HG03520 (cell line): Measurements from ENCODE around the gene RGSL1.

Source experiments
- ATAC-seq: cut with Tn5 transposase; IDR thresholded peaks from one replicate; pipeline ENCODE4 v1.9.1; 2021; ENCODE audit warnings: mild to moderate bottlenecking, moderate library complexity; ENCODE audit not compliant: unreplicated experiment

RGSL1 gene

DNA sequence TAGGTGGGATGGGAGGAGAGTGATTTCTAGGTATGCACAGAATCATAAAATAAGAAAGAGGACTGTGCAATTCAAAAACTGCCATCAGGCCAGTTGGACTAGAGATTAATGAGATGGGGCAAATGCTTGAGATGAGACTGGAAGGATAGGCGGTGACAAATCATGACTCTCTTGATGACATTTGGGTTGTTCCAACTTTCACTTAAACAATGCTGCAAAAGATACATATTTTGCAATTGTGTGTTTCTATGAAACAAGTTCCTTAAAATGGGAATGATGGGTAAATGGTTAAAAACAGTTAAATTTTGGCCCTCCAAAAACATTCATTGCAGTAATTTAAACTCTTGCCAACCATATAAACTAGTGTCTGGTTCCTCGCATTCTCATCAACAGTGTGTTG, 84.0 kb downstream of the RGSL1 start:
- no peak for ATAC-seq

DNA sequence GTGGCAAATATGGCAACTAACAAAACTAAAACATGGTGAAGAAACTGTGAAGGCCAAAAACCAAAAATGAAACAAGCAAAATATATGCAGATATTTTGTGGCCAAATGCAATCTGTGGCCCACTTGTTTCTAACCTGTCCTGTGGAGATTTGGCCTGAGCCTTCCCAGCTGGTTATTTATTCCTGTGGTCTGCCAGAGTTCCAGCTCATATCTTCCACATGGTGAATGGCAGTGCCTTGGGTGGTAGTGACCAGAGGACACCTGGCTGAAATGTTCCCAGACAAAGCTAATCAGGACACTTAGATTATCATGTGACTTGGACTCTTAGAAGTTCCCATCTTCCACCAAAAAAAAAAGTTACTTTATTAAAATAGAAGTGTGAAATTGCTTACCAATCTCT, 99.4 kb downstream of the RGSL1 start:
- no peak for ATAC-seq

DNA sequence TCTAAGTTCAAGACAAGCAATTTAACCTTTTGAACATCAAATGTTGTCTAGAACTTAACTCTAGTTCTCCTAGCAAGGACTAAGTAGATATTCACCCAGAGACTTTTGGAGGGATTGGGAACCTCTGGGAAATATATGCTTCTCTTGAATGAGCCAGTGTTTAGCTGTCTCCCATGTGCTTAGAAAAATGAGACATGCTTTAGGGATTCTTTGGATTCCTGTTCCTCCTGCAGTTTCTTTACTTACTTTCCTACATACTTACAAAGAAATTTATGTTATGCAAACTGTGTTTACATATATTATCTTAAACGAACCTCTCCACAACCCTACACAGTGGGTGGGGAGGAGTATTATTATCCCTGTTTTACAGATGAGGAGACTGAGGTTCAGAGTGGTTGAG, 99.9 kb downstream of the RGSL1 start:
- no peak for ATAC-seq

DNA sequence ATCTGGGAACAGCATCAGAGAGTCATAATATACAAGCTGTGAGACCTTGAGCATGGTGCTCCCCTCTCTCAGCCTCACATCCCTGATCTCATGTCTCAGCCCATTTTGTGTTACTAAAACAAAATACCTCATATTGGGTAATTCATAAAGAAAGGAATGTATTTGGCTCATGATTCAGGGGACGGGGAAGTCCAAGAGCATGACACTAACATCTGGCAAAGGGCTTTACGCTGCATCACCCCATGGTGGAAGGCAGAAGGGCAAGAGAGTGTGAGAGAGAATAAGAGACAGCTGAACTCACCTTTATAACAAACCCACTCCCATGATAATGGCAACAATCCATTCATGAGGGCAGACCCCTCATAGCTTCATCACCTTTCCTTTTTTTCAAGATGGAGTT, 102.6 kb downstream of the RGSL1 start:
- no peak for ATAC-seq

DNA sequence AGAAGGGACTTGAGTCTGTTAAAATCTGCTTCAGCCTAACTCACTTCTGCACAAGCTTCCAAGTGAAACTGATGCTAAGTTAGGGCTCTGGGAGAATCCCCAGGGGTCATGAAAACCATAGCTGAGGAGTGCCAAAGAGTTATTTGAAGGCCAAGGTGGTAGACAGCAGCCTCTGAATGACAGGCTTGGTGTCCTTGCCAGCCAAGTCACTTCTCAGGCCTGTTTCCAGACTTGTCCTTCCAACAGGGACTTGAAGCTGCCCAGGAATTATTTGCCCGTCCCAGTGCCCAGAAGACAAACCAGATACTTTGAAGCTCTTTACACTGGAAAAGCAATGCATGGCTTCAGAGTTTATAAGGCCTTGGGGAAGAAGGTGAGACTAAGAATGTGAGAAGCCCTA, 105.5 kb downstream of the RGSL1 start:
- ATAC-seq, result no peak

DNA sequence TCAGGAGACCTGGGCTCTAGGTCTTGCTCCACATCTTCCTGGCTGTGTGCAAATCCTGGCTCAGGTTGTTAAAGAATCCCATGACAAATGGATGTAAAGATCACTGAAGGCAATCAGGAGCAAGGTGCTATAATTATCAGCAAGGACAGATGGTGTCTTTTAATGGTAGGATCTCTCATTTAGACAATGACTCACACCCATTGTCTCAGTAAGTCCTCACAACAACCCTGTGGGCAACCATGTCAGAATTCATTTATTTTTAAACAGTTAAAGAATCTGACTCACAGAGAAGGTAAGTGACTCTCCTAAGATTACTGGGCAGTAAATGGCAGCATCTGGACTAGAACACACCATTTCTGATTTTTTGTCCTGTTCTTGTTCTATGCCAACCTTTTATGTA, 106.3 kb downstream of the RGSL1 start:
- no peak for ATAC-seq

DNA sequence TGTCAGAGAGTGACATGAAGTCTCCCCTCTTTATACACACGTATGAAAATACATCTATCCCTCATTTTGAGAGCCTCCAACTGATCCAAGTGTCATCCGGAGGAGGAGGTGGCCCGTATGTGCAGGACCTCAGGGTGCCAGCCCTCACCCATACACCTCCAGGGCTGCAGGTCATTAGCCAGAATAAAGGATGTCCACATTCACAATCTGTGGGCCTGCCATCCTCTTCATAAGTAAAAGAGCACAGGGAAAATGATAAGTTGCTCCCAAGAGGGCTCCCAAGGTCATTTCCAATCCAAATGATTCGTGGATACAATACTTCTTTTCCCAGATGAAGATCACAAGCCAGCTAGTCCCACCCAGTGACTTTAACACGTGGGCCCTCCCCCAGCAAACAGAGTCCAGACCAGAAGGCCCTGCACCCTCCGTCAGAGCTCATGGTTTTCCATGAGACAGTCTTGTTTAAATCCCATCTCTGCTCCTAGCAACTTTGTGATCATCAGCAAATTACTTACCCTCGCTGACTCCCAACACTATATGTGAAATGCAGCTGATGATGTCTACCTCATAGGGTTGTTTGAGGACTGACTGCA, 110.5 kb downstream of the RGSL1 start:
- ATAC-seq, result no peak

DNA sequence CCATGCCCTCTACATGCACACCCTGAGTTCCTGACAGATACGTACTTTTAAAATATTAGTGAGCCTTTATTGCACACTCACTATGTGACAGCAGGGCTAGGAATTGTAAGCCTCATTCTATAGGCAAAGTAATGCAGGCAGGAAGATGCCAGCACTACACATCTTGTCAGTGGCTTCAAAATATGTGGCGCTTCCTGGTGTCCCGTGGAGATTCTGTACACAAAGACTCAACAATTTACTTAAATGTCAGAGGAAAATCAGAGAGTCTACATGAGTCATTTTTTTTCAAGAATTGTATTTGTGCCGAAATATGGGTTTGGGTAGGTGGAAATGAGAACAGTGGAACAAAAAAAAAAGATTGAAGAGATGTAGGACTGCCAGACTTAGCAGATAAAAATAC, 111.5 kb downstream of the RGSL1 start:
- no peak for ATAC-seq

DNA sequence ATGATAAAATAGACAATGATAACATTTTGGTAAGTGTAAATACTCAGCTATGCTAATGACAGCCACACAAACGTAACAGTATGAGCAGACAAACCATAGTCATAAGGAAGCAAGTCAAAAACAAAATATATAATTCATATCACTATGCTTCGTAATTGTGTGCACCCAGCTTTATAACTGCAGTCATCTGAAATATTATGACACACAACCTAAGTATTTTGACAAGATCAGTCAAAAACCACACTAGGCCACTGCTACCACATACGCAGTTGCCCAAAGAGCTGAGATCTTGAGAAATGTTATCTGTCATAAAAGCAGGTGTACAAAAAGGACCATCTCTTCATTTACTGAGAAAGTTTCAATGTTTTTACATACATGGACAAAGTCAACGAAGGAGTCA, 113.1 kb downstream of the RGSL1 start:
- ATAC-seq, result no peak

DNA sequence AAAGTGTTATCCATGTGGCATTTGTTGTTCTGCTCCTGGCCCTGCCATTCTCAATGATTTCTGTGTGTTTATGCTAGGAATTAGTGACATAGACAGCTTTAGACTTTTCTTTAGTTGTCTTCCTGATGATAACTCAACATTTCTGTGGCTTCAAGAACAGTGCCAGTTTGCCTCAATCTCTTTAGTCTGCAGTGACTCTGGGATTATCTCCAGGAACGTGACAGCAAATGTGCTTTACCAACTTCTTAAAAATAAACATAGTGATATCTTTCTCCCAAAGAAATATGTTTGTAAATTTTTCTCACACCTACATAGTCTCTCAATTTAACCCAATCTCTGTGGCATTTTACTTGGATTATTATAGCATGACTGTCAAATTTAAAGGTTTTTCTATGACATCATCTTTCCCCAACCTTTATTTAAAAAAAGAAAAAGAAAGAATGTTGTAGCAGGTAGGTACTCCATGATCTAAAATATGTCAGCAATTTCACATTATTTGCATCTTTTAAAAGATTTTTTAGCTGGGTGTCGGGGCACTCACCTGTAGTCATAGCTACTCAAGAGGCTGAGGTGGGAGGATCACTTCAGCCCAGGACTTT, 114.6 kb downstream of the RGSL1 start:
- ATAC-seq, result no peak

DNA sequence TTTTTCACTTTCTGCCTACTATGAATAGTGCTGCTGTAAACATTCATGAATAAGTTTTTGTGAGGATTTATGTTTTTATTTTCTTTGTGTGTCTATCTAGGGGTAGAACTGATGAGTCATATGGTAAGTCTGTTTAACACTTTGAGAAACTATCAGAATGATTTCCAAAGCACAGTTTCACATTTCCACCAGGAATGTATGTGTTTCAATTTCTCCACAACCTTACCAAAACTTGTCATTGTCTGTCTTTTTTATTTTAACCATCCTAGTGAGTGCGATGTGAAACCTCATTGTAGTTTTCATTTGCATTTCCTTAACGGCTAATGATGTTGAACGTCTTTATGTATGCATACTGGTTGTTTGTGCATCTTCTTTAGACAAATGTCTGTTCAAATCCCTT, 115.6 kb downstream of the RGSL1 start:
- ATAC-seq, result no peak

DNA sequence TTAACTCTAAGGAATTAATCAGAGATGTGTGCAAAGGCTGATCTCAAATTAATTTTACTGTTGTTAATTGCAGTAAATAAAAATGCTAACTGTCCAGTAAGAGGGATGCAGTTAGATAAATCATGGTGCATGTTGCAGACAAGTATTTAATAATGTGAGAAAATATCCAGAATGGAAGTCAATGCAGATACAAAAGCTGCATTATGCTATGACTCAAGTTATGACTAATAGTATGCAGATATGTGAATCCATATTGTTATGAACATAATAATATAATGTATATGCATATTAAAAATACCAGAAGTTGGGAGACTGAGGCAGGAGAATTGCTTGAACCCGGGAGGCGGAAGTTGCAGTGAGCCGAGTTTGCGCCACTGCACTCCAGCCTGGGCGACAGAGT, 117.7 kb downstream of the RGSL1 start:
- ATAC-seq, result no peak

DNA sequence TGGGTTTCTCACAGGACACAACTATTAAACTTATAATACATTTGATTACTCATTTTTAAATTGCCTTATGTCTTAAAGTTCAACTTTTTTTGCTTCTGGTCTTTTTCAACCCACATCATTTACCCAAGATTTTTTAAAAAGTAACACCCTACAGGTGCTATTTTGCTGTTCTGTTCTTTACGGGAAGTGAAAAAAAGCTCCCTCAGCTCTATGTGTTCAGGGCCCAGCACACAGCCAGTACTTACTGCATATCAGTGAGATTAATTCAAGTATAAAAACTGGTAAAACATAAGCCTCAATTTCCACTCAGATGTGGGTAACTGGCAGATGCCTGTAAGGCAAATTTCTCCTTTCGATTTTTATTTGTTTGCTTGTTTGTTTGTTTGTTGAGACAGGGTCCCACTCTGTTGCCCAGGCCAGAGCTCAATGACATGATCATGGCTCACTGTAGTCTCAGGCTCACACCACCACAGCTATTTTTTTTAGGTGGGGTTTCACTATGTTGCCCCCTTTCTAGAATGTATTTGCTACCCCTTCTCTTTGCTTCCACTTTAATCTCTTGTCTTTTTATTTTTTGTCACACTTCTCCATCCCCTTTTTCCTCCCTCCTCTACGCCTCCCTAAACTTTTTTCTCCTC, 118.8 kb downstream of the RGSL1 start:
- no peak for ATAC-seq

DNA sequence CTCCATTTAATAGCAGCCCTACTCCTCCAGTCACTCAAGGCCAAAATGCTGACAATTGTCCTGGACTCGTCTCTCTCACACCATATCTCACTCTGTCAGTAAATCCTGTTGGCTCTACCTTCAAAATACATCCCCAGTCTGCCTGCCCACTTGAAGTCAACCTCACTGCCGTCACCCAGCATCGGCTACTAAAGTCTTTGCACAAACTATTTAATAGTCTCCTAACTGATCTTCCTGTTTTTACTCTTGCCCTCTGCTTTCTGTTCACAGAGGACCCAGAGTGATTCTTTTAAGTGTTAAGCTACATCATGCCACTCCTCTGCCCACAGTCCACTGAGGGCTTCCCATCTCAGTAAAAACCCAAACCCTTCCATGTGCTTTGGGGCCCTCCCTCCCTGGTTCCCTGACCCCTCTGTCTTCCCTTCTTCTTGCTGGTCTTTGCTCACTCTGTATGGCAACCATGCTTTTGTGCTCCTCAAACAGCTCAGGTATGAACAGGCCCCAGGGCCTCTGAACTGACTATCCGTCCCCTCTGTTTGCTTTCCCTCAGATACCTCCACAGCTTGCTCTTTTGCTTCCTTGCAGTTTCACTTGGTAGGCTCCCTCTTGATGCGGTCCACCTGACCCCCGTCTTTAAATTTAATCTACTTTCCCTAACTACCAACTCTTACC, 120.1 kb downstream of the RGSL1 start:
- ATAC-seq, result no peak

DNA sequence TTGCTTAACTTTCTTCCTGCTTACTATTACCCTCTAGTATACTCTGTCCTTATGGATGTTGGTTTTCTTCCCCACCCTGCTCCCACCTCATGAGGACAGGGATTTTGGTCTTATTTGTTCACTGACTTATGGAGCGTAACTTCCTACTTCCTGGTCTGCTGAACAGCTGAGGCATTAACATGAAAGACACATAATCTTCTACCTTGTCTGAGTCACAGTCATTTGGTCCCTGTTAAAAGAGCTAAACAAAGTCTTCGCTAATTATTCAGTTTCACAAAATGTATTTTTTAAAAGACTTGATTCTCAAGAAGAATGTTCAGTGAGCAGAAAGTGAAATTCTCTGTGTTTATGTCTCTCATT, 120.6 kb downstream of the RGSL1 start:
- ATAC-seq, result no peak

DNA sequence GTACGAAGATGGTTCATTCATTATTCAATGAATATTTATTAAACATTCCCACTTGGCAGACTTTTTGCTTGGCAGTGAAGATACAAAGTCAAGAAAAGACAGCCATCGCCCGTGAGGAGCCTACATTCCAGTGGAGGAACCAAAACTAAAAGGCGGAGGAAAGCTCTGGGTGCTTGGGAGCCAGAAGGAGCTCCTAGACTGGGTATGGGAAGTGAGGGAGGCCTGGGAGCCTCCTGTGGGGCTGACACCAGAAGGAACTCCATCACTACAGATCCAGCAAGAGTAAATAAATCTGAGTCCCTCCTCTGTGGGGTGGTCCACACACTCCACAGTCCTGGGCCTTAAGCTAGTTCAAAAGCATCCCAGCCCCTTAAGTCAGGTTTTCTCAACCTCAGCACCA, 124.2 kb downstream of the RGSL1 start:
- no peak for ATAC-seq

DNA sequence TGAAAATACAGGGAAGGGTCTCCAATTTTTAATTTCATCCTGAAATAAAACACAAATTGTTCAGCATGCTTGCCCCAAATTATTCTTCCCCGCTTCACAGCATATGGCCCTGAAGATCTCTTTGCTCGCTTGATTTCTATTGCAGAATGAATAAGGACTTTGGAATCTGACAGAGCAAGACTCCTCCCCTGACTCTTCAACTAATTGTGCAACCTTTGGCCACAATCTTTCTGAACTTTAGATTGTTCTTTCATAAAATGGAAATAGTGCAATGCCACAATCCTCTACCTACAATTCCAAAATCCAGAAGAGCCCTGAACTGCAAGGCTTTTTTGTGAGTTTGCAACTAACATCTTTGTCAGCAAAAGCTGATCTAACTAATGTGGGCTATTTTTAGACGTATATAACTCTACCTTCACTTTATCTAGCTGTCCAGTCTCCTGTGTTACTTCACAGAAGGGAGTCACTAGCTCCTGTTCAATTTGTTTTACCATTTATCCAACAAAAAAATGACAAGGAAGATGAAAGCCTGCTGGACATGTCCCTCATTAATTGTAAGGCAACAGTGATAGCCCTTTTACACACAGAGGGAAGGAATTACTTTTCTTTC, 125.7 kb downstream of the RGSL1 start:
- ATAC-seq, result no peak

DNA sequence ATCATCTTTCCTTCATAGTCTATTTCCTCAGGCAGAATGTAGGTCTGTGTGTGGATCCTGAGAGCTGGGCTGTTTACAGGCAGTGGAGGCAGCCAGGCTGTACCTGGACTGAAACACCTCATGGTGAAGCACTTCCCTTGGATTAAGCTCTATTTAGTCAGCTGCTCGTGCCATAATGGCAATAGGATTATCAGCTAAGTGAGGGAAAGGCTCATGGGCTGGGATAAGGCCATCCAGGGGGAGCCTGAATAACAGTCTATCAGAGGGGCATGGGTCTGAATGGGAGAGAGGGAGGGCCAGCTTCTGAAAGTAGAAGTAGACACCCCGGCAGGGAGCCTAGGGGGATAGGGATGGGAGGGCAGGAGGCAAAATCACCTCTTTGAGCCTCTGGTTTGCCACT, 130.8 kb downstream of the RGSL1 start:
- no peak for ATAC-seq

DNA sequence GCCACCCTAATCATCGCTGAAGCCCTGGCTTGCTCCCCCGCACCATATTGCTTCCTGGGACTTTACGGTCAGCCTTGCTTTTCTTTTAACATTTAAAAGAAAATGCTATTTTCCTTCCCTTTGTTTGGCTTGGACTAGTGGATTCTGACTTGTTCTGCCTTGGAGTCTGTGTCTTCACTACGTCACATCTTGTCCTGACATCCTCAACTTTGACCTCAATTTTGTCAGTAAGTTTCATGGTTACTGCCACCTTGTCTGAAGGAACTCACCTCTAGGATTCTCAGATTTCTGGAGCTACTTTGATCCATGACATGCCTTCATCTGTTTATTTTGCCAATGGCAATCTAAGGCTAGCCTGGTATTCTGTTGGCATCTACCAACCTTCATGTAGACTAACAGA, 134.8 kb downstream of the RGSL1 start:
- no peak for ATAC-seq

DNA sequence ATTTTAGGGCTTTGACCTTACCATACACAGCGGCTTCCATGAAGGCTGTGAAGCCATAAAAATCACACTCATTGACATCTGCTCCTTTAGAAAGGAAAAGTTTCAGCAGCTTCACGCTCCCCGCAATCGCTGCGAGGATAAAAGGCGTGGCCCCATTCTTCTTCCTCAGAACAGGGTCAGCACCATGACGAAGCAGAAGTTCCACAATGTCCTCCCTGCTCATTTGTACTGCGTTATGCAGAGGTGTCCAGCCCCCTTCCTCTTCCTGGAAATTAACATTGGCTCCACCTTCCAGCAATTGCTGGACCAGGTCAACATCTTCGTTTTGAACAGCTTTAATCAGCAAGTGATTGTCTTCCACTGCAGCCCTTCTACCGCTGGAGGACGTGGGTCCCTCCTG, 136.4 kb downstream of the RGSL1 start:
- no peak for ATAC-seq

DNA sequence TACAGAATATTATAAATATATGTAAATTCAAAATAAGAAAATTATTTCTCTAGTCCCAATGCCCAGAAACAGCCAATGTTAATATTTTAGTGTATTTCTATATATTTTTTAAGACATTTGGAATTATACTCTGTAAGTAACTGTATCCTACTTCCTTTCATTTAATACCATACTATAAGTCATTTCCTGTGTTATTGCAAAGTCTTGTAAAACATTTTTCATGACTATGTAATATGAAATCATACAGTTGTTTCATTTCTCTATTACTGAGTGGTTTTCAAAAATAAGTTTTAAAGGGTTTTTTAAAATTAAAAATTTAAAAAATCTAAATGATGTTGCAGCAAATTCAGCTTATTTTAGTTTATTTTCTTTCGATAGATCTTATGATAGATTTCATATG, 137.1 kb downstream of the RGSL1 start:
- no peak for ATAC-seq
